Activated CD4-positive, alpha-beta memory T cell treated with anti-CD3 and anti-CD28 coated beads, Interleukin-2, amount 10 ng/mL, durations not matched to agents 7 days and 5 days (primary cell): ENCODE measurements around the gene LRRC9. TPM values are rescaled to one million over a fixed set of nuclear protein-coding genes. Genes with fewer than 3 reads are reported as not detected.
A peak's percentile ranks its signal among the peaks of the same experiment; 100 is the strongest.

Experiments
- CTCF ChIA-PET: fragments of 350-600 bp; sonication (Branson Sonifier 250); formaldehyde crosslinking; loops from one replicate; lab custom pipeline; 2021; ENCODE audit warnings: antibody characterized with exemption, inconsistent platforms; lab: Charles Lee
- POLR2A ChIA-PET: fragments of 350-600 bp; sonication (Branson Sonifier 250); formaldehyde crosslinking; loops from one replicate; lab custom pipeline; 2021; ENCODE audit warnings: antibody characterized with exemption; lab: Charles Lee
- DNase-seq: peaks from one replicate; pipeline ENCODE4 v3.0.0-alpha.2; 2020
- H3K27ac Mint-ChIP-seq: one replicate; pipeline ENCODE4 v1.8.0; 2021; ENCODE audit warnings: mild to moderate bottlenecking, mixed read lengths
- H3K27me3 Mint-ChIP-seq: one replicate; pipeline ENCODE4 v1.8.0; 2021; ENCODE audit warnings: mixed read lengths
- H3K36me3 Mint-ChIP-seq: one replicate; pipeline ENCODE4 v1.8.0; 2021; ENCODE audit warnings: low read depth, mixed read lengths
- H3K4me1 Mint-ChIP-seq: one replicate; pipeline ENCODE4 v1.8.0; 2021; ENCODE audit warnings: mixed read lengths
- H3K4me3 Mint-ChIP-seq: one replicate; pipeline ENCODE4 v1.8.0; 2021; ENCODE audit warnings: mild to moderate bottlenecking, mixed read lengths
- H3K9me3 Mint-ChIP-seq: one replicate; pipeline ENCODE4 v1.8.0; 2021; ENCODE audit warnings: mixed read lengths
- total RNA-seq, 2 experiments: library from RNA; stranded (reverse); gene quantifications; one replicate each; pipeline ENCODE4 v1.2.3, GENCODE V29; 2021

Gene LRRC9
- total RNA-seq: not detected

DNA sequence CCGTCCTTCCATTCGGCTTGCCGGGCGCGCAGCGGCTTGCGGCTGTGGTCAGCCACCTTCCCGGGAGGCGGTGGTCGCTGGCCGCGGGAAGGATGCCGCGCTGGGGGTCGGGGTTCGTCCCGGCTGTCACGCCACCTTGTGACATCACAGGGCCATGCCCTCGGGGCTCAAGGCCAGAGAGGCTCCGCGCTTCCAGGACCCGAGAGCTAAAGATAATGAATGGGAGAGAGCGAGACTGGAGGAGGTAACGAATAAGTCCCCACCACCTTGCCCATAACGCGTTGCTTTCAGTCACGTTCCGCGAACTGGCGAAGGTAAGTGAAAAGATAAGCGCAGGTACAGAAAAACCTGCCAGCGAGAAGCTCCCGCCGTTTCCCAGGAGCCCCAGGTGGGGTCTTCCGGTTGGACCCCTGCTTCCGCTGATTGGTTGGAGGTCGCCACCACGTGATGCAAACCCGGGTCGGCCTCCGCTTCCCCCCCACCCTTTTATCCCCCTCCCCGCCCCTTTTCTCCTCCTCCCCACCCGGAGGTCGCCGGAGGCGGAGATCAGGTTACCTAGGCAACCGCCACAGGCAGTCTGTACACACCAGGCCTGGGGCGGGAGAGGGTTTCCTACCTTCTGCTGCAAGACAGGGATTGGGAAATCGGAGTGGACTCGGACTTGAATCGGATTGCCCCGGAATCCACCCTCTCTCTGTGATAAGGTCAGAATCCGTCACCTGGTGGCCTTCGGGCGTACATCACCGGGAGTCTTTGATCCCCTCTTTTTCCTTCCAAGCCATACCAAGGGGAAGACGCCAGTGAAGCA is at the start of gene LRRC9:
Gene LRRC9, plus strand, starts transcription at position 575 of the 808 bp plus-strand sequence.
- POLR2A ChIA-PET: interaction anchor here (0.6 kb wide), 1 partner anchor 809 kb away, joined by 3 read pairs; no protein-coding TSS in a partner anchor
- Mint-ChIP-seq H3K4me3 (no peak within 1 kb of the TSS), H3K27me3 (peaks cover 34% of the 10 kb centered on the region), H3K36me3 (no peaks in the 10 kb centered on the region), H3K4me1 (peaks cover 7% of the 10 kb centered on the region), H3K9me3 (no peaks in the 10 kb centered on the region), H3K27ac (no peak within 1 kb of the TSS)
- CTCF ChIA-PET: no interaction called here
- DNase-seq: no peak

GRCh38 chr14:59870277-59871165 is 49.4 kb upstream of the LRRC9 start, which contains the start of gene RTN1:
Gene RTN1, minus strand, starts transcription at chr14:59870776. Its CDS starts 146 bp downstream, at chr14:59870630.
- peaks cover 9% of the 10 kb centered on the region for H3K4me1 Mint-ChIP-seq
- no peaks in the 10 kb centered on the region for H3K9me3 Mint-ChIP-seq
- H3K27ac Mint-ChIP-seq: no peak within 1 kb of the TSS
- peak within 1 kb of the TSS; percentile 66 for H3K4me3 Mint-ChIP-seq
- H3K27me3 Mint-ChIP-seq: peaks cover 54% of the 10 kb centered on the region
- POLR2A ChIA-PET: no interaction called here
- no peaks in the 10 kb centered on the region for H3K36me3 Mint-ChIP-seq
- peak; percentile 18 for DNase-seq
- CTCF ChIA-PET: interaction anchor here (1.4 kb wide), 1 partner anchor 313 kb away, joined by 3 read pairs; no protein-coding TSS in a partner anchor

DNA sequence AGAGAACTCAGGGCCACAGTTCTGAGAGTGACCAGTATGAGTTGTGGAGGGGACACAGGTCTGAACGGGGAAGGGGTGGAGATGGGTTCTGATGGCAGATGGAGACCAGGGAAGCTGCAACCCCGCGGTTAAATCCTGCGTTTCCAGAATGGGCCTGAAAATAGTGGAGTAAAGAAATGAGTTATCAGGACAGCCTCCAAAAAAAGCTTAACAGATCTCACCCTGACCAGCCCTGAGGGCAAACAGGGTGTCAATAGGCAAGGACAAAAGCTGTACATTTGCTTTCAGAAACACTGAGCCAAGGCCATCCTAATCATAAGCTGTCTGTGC is 48.8 kb upstream of the LRRC9 start:
- no peak overlapping the region for H3K27ac Mint-ChIP-seq
- H3K4me1 Mint-ChIP-seq: peaks cover 9% of the 10 kb centered on the region
- DNase-seq: no peak
- no peaks in the 10 kb centered on the region for H3K9me3 Mint-ChIP-seq
- CTCF ChIA-PET: interaction anchor here (1.4 kb wide), 1 partner anchor 312 kb away, joined by 3 read pairs; no protein-coding TSS in a partner anchor
- H3K4me3 Mint-ChIP-seq: peak overlapping the region; percentile 66
- peaks cover 51% of the 10 kb centered on the region for H3K27me3 Mint-ChIP-seq
- POLR2A ChIA-PET: no interaction called here
- no peaks in the 10 kb centered on the region for H3K36me3 Mint-ChIP-seq

DNA sequence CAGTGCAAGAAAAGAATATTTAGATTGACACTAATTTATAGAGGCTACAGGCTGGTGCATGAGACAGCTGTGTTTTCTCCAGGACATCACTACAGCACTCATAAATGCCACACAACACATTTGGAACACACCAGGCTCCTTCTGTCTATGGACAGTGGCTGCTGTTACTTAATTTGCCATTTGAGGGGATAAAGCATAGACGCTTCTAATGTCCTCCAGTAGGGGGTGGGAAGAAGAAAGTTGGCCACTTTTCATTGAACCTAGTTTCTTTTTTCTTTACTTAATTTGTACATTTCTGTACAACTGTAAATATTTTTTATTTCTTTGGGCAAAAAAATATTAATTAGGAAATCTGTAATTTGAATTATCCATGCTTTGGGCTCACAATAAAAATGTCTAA is 37.0 kb upstream of the LRRC9 start:
- peaks cover 2% of the 10 kb centered on the region for H3K9me3 Mint-ChIP-seq
- no peak for DNase-seq
- no peaks in the 10 kb centered on the region for H3K4me1 Mint-ChIP-seq
- POLR2A ChIA-PET: no interaction called here
- CTCF ChIA-PET: interaction anchor here (1.5 kb wide), 1 partner anchor 15 kb away, joined by 4 read pairs; no protein-coding TSS in a partner anchor
- no peak overlapping the region for H3K27ac Mint-ChIP-seq
- H3K36me3 Mint-ChIP-seq: no peaks in the 10 kb centered on the region
- no peak overlapping the region for H3K4me3 Mint-ChIP-seq
- H3K27me3 Mint-ChIP-seq: peaks cover 17% of the 10 kb centered on the region

DNA sequence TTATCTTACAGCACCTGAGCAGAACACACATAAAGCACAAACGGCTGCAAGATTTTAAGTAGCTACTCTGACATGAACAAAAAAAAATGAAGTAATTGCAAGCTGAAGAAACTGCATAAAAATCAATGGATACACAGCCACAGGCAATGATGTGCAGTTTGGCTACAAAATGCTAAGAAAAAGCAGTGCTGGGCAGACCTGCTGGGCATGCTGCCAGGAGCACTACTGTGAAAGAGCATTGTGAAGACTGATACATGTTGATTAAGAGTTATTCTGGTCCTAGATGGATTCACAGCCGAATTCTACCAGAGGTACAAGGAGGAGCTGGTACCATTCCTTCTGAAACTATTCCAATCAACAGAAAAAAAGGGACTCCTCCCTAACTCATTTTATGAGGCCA is 29.3 kb upstream of the LRRC9 start:
- DNase-seq: no peak
- no peak overlapping the region for H3K4me3 Mint-ChIP-seq
- ChIA-PET POLR2A (interaction anchor here (1.3 kb wide), 1 partner anchor 22 kb away, joined by 3 read pairs; no protein-coding TSS in a partner anchor), CTCF (no interaction called here)
- peaks cover 7% of the 10 kb centered on the region for H3K27me3 Mint-ChIP-seq
- H3K27ac Mint-ChIP-seq: no peak overlapping the region
- no peaks in the 10 kb centered on the region for H3K4me1 Mint-ChIP-seq
- no peaks in the 10 kb centered on the region for H3K9me3 Mint-ChIP-seq
- no peaks in the 10 kb centered on the region for H3K36me3 Mint-ChIP-seq

DNA sequence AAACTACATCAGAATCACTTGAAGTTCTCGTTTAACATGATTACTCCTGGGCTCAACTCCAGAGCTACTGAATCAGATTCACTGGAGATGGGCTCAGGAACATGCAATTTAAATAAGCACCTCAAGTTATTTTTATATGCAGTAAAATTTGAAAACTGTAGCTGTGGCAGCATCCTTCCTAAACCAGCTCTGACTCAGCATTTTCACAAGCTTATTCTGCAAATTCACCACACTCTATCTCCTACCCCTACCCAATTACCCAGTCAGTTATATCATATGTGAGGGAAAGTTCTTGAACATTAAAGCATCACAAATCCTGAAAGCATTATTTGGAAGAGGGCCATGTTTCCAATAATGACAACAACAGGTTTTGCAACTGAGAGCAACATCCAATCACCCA is 24.2 kb upstream of the LRRC9 start:
- Mint-ChIP-seq H3K27ac (no peak overlapping the region), H3K9me3 (no peaks in the 10 kb centered on the region), H3K27me3 (peaks cover 8% of the 10 kb centered on the region), H3K4me3 (no peak overlapping the region), H3K4me1 (no peaks in the 10 kb centered on the region), H3K36me3 (no peaks in the 10 kb centered on the region)
- DNase-seq: no peak
- CTCF ChIA-PET: no interaction called here
- POLR2A ChIA-PET: no interaction called here

GRCh38 chr14:59897757-59898383 is 22.1 kb upstream of the LRRC9 start:
- ChIA-PET CTCF (interaction anchor here (1.1 to 1.6 kb wide), 4 partner anchors 15 to 410 kb away, joined by 3 to 4 read pairs (median 3); no protein-coding TSS in a partner anchor), POLR2A (no interaction called here)
- no peak overlapping the region for H3K27ac Mint-ChIP-seq
- no peaks in the 10 kb centered on the region for H3K36me3 Mint-ChIP-seq
- H3K27me3 Mint-ChIP-seq: peaks cover 8% of the 10 kb centered on the region
- no peaks in the 10 kb centered on the region for H3K4me1 Mint-ChIP-seq
- H3K4me3 Mint-ChIP-seq: no peak overlapping the region
- DNase-seq: no peak
- H3K9me3 Mint-ChIP-seq: no peaks in the 10 kb centered on the region

DNA sequence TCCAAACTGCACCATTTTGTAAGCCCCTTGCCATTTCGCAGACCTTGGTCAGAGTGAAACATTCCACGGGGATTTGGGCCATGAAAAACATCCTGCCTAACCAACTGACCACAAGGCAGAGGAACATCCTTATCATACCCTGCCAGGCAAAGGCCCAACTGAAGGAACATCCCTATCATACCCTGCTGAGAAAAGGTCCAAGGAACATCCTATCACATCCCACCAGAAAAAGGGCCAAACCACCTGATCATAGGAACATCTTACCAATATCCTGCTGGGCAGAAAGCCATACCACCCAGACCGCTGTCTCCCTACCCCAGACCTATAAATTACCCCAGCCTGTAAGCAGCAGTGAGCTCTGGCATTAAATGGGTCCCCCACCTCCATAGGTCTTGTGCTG is 19.4 kb upstream of the LRRC9 start:
- no peak overlapping the region for H3K4me3 Mint-ChIP-seq
- H3K27me3 Mint-ChIP-seq: peaks cover 10% of the 10 kb centered on the region
- no peak for DNase-seq
- no peaks in the 10 kb centered on the region for H3K36me3 Mint-ChIP-seq
- H3K27ac Mint-ChIP-seq: no peak overlapping the region
- CTCF ChIA-PET: no interaction called here
- H3K4me1 Mint-ChIP-seq: no peaks in the 10 kb centered on the region
- H3K9me3 Mint-ChIP-seq: no peaks in the 10 kb centered on the region
- POLR2A ChIA-PET: no interaction called here

DNA sequence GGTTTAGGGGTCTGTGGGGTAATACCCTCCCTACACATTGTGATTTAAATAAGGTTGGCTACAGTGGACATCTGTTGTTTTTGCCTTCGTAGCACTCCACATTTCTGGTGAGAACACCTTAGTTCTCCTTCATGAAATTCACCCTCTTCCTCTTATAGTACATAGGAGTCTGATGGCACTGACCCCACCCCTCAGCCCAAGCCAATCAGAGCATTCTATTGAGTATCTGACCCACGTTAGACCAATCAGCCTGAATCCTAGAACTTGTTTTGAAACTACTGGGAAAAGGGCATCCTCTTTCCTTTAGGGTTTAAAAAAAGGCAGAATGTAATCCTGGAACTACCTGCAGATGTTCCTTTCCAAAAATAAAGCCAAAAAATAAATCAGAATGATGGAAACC is 15.8 kb upstream of the LRRC9 start:
- Mint-ChIP-seq H3K9me3 (no peaks in the 10 kb centered on the region), H3K4me1 (no peaks in the 10 kb centered on the region), H3K27me3 (peaks cover 5% of the 10 kb centered on the region), H3K27ac (no peak overlapping the region), H3K4me3 (no peak overlapping the region), H3K36me3 (no peaks in the 10 kb centered on the region)
- ChIA-PET CTCF (no interaction called here), POLR2A (no interaction called here)
- DNase-seq: no peak

GRCh38 chr14:59905188-59905587 is 14.8 kb upstream of the LRRC9 start:
- no peak for DNase-seq
- H3K9me3 Mint-ChIP-seq: no peaks in the 10 kb centered on the region
- CTCF ChIA-PET: no interaction called here
- no peaks in the 10 kb centered on the region for H3K36me3 Mint-ChIP-seq
- H3K4me1 Mint-ChIP-seq: no peaks in the 10 kb centered on the region
- H3K4me3 Mint-ChIP-seq: no peak overlapping the region
- H3K27me3 Mint-ChIP-seq: peaks cover 7% of the 10 kb centered on the region
- POLR2A ChIA-PET: no interaction called here
- H3K27ac Mint-ChIP-seq: no peak overlapping the region

DNA sequence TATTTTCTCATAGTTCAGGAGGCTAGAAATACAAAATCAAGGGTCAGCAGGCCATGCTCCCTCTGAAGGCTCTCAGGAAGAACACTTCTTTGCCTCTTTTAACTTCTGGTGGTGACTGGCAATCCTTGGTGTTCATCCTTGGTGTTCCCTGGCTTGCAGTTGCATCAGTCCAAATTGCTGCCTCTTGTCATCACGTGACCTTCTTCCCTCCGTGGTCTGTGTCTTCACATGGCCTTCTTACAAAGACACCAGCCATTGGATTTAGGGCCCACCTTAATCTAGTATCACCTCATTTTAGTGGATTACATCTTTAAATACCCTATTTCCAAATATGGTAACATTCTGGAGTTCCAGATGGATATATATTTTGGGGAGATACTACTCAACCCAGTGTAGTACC is 7.5 kb upstream of the LRRC9 start:
- H3K4me3 Mint-ChIP-seq: no peak overlapping the region
- H3K4me1 Mint-ChIP-seq: no peaks in the 10 kb centered on the region
- ChIA-PET POLR2A (no interaction called here), CTCF (no interaction called here)
- no peak for DNase-seq
- no peaks in the 10 kb centered on the region for H3K9me3 Mint-ChIP-seq
- H3K36me3 Mint-ChIP-seq: no peaks in the 10 kb centered on the region
- peaks cover 11% of the 10 kb centered on the region for H3K27me3 Mint-ChIP-seq
- H3K27ac Mint-ChIP-seq: no peak overlapping the region

- CTCF ChIA-PET: no interaction called here
- POLR2A ChIA-PET: no interaction called here
- no peaks in the 10 kb centered on the region for H3K4me1 Mint-ChIP-seq
- H3K9me3 Mint-ChIP-seq: no peaks in the 10 kb centered on the region
- H3K27me3 Mint-ChIP-seq: peaks cover 11% of the 10 kb centered on the region
- H3K27ac Mint-ChIP-seq: no peak overlapping the region
- no peak for DNase-seq
- no peaks in the 10 kb centered on the region for H3K36me3 Mint-ChIP-seq
- no peak overlapping the region for H3K4me3 Mint-ChIP-seq
Observed at GRCh38 chr14:59913187-59913586, 6.8 kb upstream of the LRRC9 start.
